ENCODE data around the gene SERPINB12.

SERPINB12 gene

DNA sequence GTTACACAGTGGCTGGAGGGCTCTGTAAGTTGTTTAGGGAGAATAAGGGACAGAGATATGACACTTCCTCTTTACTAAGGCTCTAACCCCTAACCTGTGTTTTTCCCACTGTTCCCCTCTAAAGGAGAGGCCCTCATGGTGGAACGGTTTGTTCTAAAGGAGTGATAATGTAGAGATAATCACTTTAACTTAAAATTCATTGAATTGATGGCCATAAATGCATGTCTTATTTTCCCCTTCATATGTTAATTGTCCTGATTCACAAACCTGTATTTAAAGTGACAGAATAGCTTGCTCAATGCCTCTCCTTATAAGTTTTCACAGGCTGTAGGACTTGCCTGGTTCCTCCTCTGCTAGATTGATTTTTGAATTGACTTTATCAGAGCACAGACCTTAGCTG, at the start of gene SERPINB12:
Gene SERPINB12, plus strand, starts transcription at position 301 of the 400 bp plus-strand sequence. CDS start 13,791 bp downstream, outside the sequence.
- no peak for DNase-seq

- DNase-seq, result no peak
These were observed 49.3 kb upstream of the SERPINB12 start for GRCh38 chr18:63492851-63493250.

GRCh38 chr18:63495675-63496074, 46.5 kb upstream of the SERPINB12 start:
- DNase-seq, result no peak

GRCh38 chr18:63505566-63506335, 36.4 kb upstream of the SERPINB12 start:
- peak; percentile 12 for DNase-seq

DNA sequence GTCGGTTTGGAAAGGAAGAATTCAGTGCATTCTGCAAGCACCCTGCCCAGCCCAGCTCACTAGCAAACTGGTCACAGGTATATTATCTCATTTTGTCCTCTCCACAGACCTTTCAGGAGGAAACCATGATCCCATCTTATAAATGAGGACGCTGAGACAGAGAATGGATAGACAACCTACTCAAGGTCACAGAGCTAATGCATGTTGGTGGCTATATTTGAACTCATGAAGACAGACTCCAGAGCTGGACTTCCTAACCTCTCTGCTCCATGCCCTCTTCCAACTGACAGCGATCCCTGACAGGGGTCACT, 35.9 kb upstream of the SERPINB12 start:
- no peak for DNase-seq

GRCh38 chr18:63508596-63508995, 33.6 kb upstream of the SERPINB12 start:
- no peak for DNase-seq

DNA sequence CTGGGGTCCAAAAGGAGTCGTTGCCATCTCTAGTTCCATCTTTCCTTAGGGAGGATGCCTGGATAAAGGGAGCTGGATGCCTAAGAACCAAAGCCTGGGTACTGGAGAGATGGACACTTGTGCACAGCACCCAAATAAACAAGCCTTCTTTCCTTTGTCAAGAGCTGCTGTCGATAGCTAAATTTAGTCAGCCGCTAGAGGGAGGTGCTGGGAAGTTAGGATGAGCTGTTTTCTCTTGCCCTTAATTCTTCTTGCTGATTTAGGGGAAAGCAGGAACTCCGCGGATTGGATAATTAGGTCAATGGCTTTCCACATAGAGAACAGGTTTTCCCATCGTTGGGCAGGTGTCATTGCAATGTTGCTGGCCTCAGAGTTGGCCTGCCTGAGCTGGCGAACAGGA, 30.9 kb upstream of the SERPINB12 start:
- no peak for DNase-seq

GRCh38 chr18:63514326-63514725, 27.8 kb upstream of the SERPINB12 start:
- DNase-seq, result no peak

DNA sequence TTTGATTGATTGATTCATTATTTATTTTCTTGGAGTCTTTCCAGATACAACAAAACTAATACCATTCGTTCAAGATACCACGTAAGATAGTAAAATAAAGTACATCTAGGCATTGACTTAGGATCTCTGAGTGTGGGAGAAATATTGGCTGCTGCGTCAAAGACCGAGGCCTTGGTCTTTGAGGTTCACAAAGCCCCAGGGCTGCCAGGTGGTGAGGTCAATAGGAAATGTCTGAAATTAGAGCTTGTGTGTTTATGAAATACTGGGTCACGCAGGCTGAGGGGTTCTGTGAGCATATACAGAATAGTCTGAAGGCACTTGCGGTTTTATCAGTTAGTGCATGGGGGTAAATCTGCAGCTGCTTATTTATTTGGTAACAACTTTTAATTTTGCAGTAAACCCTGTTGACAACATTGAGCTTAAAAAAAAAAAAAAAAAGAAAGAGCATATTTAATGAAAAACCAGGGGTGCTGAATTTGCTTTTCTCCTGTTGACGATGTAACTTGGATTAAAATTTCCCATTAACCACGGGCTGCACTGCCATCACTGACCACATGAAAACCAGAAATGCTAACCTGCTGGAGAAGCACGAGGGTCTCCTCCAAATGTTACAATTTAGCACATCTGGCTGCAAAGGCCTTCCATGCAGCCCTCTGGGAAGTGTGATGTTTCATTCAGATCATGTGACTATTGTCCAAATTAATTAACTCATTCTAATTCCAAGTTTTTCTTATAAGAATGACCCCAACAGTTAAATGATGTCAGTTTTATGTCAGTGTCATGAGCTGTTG, 27.1 kb upstream of the SERPINB12 start:
- no peak for DNase-seq

DNA sequence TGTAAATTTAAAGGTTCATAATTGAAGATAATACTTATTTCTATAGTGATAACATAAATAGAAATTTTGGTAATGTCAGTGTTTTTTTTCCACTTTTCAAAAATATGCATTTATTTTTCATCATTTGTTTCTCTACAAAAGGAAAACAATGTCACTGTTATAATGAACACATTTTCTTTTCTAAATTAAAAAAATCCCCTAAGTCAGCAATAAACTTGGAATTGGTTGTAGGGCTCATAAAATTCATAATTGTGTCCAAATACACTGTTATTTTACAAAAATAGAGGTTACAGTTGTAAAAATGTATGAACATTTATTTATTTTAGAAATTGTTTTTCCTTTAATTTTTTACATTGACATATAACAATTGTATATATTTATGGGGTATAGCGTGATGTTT, 26.4 kb upstream of the SERPINB12 start:
- DNase-seq, result no peak

DNA sequence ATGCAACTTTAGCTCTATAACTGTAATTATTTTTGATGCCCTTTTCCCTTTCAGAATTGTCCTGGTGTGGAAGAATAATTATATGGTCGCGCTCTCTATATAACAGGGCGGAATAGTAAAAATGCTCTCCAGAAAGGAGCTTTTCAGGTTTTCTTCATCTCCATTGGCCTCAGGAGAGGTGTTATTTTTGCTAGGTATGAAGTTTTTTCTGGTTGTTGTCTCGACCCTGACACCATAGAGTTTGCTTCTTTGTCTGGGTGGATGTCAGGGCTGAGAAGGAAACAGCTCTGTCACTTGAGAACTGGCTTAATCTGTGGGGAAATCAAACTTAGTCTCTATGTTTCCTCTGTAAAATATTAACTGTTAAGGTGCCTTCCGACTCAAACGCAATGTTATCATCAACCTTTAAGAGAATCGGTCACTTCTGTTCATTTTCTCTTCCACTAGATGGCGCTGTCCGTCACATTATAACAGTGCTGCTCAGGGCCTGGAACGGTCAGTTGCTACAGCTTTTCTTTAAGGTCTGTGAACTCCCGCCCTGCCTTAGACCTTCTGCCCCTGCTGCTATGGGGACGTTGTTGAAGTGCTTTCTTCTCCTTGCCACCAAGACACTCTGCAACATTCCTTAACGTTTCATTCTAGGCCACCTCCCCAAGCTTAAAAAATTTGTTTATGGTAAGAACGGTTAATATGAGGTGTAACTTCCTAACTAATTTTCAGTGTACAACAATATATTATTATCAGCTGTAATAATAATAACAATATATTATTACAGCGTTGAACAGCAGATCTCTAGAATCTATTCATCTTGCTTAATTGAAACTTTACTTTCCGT, 23.8 kb upstream of the SERPINB12 start:
- DNase-seq, result peak; percentile 34

- no peak for DNase-seq
These were observed 22.0 kb upstream of the SERPINB12 start for GRCh38 chr18:63520053-63520685.

- DNase-seq, result no peak
These were observed 18.5 kb upstream of the SERPINB12 start for GRCh38 chr18:63523660-63524059.

DNA sequence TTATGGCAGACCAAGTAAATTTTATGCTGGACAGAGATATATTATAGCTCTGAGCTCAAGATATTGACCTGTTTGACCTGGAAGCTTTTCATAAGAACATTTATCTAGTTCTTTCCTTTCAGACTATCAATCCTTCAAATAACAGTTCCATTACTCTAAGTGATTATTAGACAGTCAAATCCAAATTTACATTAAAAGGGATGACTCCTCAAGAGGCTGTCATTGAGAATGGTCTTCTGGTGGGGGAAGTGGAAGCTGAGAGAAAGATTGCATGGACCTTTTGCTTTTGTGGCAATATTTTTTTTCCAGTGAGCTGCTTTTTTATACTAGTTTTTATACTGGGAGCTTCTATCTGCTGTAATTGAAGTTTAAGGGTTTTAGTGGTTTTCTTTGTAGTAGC, 14.9 kb upstream of the SERPINB12 start:
- DNase-seq, result no peak

GRCh38 chr18:63528863-63529492, 13.2 kb upstream of the SERPINB12 start:
- no peak for DNase-seq

DNA sequence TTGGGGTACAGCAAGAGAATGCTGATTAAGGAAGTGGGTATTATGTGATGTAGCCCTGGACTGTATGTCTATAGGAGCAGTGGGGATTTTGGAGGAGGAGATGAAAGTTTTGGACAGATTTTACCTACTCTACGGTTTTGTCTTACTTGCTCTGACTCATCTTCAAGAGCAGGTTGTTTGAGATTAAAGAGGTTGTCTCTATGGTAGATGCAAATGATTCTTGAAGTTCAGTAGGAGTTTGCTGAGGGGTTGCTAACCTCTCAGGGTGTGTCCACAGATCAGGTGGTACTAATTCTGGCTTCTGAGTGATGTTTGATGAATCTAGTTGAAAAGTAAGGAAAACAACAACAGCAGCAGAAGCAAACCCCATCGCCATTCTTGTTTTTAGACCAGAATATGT, 9.7 kb upstream of the SERPINB12 start:
- no peak for DNase-seq

GRCh38 chr18:63534615-63535014, 7.6 kb upstream of the SERPINB12 start:
- no peak for DNase-seq

- no peak for DNase-seq
These were observed 2.2 kb upstream of the SERPINB12 start for GRCh38 chr18:63539904-63540510.

GRCh38 chr18:63544017-63544416, 1.8 kb downstream of the SERPINB12 start:
- no peak for DNase-seq

- no peak for DNase-seq
These were observed 2.8 kb downstream of the SERPINB12 start for GRCh38 chr18:63545000-63545399.

- DNase-seq, result no peak
These were observed 7.9 kb downstream of the SERPINB12 start for GRCh38 chr18:63550068-63550467.

DNA sequence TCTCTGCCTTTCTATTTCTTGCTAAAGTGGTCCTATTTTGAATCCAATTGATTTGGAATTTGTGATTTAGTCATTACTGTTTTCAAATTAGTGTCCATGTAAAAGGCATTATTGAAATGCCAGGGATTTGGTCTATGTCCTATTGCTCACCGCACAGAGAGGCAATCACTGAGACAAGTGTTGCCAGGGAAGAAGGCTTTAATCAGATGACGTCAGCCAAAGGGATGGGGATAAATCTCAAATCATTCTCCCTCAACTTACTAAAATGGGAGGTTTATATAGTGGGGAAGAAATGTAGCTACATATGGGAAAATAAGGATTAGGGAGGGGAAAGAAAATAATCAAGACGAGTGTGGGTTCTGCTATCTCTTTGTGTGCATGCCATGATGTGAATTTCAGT, 9.6 kb downstream of the SERPINB12 start:
- DNase-seq, result no peak

Measured in NCI-H1694 (cell line).